Prostate gland (tissue), 2 donors: ENCODE results near the gene TM4SF5.

Experiments used
- CTCF ChIP-seq, 4 experiments: fragments of 200-600 bp in 2 of 4; fragments of 450-650 bp in 2 of 4; sonication (generic) in 2 of 4; IDR thresholded peaks; 1 replicate in 3 of 4; 2 replicates in 1 of 4; pipeline ENCODE4 v1.5.1; 2016 to 2019; ENCODE audit warnings: antibody characterized with exemption in 4 of 4, mild to moderate bottlenecking in 2 of 4, moderate library complexity in 2 of 4
- POLR2A ChIP-seq: fragments of 450-650 bp; IDR thresholded peaks from one replicate; pipeline ENCODE4 v1.6.1; 2016; ENCODE audit warnings: antibody characterized with exemption, mild to moderate bottlenecking
- POLR2AphosphoS5 ChIP-seq: sonication (generic); formaldehyde crosslinking; IDR thresholded peaks from one replicate; pipeline ENCODE4 v1.6.1; 2017; ENCODE audit warnings: antibody characterized with exemption

- TF ChIP-seq CTCF (IDR thresholded peaks at IDR 0.05) (no peak), POLR2A (no peak), POLR2AphosphoS5 (no peak)
Observed at GRCh38 chr17:4802228-4802627, 30.5 kb downstream of the TM4SF5 start, which contains the start of gene C17orf114.
